Endothelial cell of umbilical vein (primary cell): Measurements from ENCODE around the gene FANCL.

Experiments used
- EZH2 ChIP-seq: IDR thresholded peaks from 2 replicates; pipeline ENCODE4 v1.6.1; 2012; ENCODE audit warnings: borderline replicate concordance, low read depth, mild to moderate bottlenecking, moderate library complexity, low read length, inconsistent platforms; ENCODE audit not compliant: severe bottlenecking
- FOS ChIP-seq: IDR thresholded peaks from 2 replicates; pipeline ENCODE4 v1.6.1; 2011; ENCODE audit warnings: mild to moderate bottlenecking, low read length, moderate library complexity, borderline replicate concordance; ENCODE audit not compliant: insufficient read depth
- GATA2 ChIP-seq: IDR thresholded peaks from 2 replicates; pipeline ENCODE4 v1.7.0; 2011; ENCODE audit warnings: low read depth, mild to moderate bottlenecking, moderate library complexity, mixed read lengths, low read length; ENCODE audit not compliant: insufficient read length, insufficient read depth
- JUN ChIP-seq: IDR thresholded peaks from 2 replicates; pipeline ENCODE4 v1.6.1; 2011; ENCODE audit warnings: borderline replicate concordance, low read depth; ENCODE audit not compliant: insufficient read length, insufficient read depth
- MYC ChIP-seq: IDR thresholded peaks from one replicate; pipeline ENCODE4 v1.6.1; 2011; ENCODE audit warnings: mild to moderate bottlenecking, low read depth, low read length
- POLR2A ChIP-seq: IDR thresholded peaks from 2 replicates; pipeline ENCODE4 v1.6.1; 2012; ENCODE audit warnings: low read depth, mild to moderate bottlenecking, control low read depth, low read length
- POLR2AphosphoS5 ChIP-seq: IDR thresholded peaks from 2 replicates; pipeline ENCODE4 v1.6.1; 2012; ENCODE audit warnings: low read depth, mild to moderate bottlenecking, control low read depth, low read length, moderate library complexity; ENCODE audit not compliant: insufficient read depth
- TF ChIP-seq, protein P1 (sequence below), 2 donors: IDR thresholded peaks; 1 replicate in 1 of 2; 2 replicates in 1 of 2; pipeline ENCODE4 v1.5.1; 2011; ENCODE audit warnings: low read length in 2 of 2, mild to moderate bottlenecking in 2 of 2, moderate library complexity in 2 of 2, control low read depth in 1 of 2, inconsistent platforms in 1 of 2, low read depth in 1 of 2; ENCODE audit not compliant: insufficient read depth in 1 of 2; ENCODE audit errors: extremely low read depth in 1 of 2
- TF ChIP-seq, protein P2 (sequence below): IDR thresholded peaks from 2 replicates; pipeline ENCODE4 v1.6.1; 2011; ENCODE audit not compliant: insufficient read depth, insufficient read length

DNA sequence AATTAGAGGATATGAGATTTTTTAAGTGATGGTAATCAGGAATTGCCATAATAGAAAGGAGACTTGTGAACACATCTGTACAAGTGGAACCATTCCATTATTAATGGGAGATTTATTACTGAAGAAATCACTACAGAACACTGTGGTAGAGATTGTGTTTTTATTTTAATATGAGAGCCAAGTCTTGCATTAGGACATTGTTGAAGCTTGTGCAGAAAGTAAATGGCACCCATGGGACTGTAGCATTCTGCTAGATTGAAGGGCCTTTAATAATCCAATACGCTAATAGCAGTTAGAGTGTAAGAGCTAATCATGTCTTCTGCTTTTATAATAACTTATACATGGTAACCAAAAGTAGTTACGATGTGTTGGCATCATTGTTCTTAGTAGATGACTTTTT lies 110.9 kb downstream of the FANCL start:
- TF ChIP-seq MYC (no peak), EZH2 (no peak), POLR2A (no peak), POLR2AphosphoS5 (no peak), FOS (no peak), GATA2 (no peak), JUN (no peak)
- TF ChIP-seq, protein P1, sequence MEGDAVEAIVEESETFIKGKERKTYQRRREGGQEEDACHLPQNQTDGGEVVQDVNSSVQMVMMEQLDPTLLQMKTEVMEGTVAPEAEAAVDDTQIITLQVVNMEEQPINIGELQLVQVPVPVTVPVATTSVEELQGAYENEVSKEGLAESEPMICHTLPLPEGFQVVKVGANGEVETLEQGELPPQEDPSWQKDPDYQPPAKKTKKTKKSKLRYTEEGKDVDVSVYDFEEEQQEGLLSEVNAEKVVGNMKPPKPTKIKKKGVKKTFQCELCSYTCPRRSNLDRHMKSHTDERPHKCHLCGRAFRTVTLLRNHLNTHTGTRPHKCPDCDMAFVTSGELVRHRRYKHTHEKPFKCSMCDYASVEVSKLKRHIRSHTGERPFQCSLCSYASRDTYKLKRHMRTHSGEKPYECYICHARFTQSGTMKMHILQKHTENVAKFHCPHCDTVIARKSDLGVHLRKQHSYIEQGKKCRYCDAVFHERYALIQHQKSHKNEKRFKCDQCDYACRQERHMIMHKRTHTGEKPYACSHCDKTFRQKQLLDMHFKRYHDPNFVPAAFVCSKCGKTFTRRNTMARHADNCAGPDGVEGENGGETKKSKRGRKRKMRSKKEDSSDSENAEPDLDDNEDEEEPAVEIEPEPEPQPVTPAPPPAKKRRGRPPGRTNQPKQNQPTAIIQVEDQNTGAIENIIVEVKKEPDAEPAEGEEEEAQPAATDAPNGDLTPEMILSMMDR (IDR thresholded peaks at IDR 0.05; ENCODE audit: extremely low read depth in 1 of 2, insufficient read depth in 1 of 2, low read depth in 1 of 2, low read length in 2 of 2): no peak
- TF ChIP-seq, protein P2, sequence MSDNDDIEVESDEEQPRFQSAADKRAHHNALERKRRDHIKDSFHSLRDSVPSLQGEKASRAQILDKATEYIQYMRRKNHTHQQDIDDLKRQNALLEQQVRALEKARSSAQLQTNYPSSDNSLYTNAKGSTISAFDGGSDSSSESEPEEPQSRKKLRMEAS: no peak
